Adrenal gland (tissue), 5 donors: ENCODE results near the gene MFSD2B.

ENCODE experiments used
- POLR2A ChIP-seq, 2 donors: fragments of 450-650 bp; IDR thresholded peaks; one replicate each; pipeline ENCODE4 v1.6.1; 2017; ENCODE audit warnings: antibody characterized with exemption in 2 of 2, mild to moderate bottlenecking in 2 of 2, moderate library complexity in 1 of 2
- TF ChIP-seq, protein P1 (sequence below), 6 experiments: fragments of 450-650 bp in 4 of 6; fragments of 200-600 bp in 2 of 6; sonication (generic) in 1 of 6; IDR thresholded peaks; 1 replicate in 5 of 6; 2 replicates in 1 of 6; pipeline versions ENCODE4 v1.5.1 to v1.8.0; 2016 to 2021; ENCODE audit warnings: antibody characterized with exemption in 6 of 6, mild to moderate bottlenecking in 2 of 6, moderate library complexity in 1 of 6
- donor health status: DM: no; HTN: no; CAD: no.

DNA sequence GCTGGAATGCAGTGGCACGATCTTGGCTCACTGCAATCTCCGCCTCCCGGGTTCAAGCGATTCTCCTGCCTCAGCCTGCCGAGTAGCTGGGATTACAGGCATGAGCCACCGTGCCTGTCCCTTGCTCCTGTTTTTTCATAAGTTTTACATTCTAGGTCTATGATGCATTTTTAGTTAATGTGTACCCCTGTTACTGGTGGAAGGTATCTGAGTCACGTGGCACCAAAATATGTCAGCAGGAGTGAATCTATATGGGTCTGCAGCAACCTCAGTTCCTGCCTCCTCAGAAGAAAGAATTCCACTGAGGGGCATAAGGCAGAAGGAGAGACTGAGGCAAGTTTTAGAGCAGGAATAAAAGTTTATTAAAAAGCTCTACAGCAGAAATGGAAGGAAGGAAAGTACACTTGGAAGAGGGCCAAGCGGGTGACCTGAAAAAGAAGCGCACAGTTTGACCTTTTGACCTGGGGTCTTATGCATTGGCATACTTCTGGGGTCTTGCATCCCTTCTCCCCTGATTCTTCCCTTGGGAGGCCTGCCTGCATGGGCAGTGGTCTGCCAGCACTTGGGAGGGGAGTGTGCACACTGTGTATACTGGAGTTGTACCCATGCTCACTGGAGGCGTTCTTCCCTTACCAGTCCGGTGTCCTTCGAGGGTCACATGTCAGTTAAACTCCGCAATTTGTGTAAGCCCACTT, 1.1 kb upstream of the MFSD2B start:
- TF ChIP-seq, protein P1, sequence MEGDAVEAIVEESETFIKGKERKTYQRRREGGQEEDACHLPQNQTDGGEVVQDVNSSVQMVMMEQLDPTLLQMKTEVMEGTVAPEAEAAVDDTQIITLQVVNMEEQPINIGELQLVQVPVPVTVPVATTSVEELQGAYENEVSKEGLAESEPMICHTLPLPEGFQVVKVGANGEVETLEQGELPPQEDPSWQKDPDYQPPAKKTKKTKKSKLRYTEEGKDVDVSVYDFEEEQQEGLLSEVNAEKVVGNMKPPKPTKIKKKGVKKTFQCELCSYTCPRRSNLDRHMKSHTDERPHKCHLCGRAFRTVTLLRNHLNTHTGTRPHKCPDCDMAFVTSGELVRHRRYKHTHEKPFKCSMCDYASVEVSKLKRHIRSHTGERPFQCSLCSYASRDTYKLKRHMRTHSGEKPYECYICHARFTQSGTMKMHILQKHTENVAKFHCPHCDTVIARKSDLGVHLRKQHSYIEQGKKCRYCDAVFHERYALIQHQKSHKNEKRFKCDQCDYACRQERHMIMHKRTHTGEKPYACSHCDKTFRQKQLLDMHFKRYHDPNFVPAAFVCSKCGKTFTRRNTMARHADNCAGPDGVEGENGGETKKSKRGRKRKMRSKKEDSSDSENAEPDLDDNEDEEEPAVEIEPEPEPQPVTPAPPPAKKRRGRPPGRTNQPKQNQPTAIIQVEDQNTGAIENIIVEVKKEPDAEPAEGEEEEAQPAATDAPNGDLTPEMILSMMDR (IDR thresholded peaks at IDR 0.05) = no peak
- no peak for TF ChIP-seq POLR2A (IDR thresholded peaks at IDR 0.05)
